HFFc6 (cell line): ENCODE measurements around the gene RGS6. TPM values are rescaled to one million over a fixed set of nuclear protein-coding genes. Genes with fewer than 3 reads are reported as not detected.

Experiments
- DNase-seq: peaks from one replicate; pipeline ENCODE4 v3.0.0-alpha.2; 2018
- H3K27ac Mint-ChIP-seq: 2 replicates; pipeline ENCODE4 v1.8.0; 2020; ENCODE audit warnings: mild to moderate bottlenecking, mixed read lengths
- H3K27me3 Mint-ChIP-seq: 2 replicates; pipeline ENCODE4 v1.8.0; 2021; ENCODE audit warnings: mild to moderate bottlenecking, moderate library complexity, mixed read lengths; ENCODE audit not compliant: insufficient read depth
- H3K36me3 Mint-ChIP-seq: 2 replicates; pipeline ENCODE4 v1.8.0; 2021; ENCODE audit warnings: low read depth, mixed read lengths
- H3K4me1 Mint-ChIP-seq: 2 replicates; pipeline ENCODE4 v1.8.0; 2020; ENCODE audit warnings: low read depth, mixed read lengths
- H3K4me3 Mint-ChIP-seq: 2 replicates; pipeline ENCODE4 v1.8.0; 2020; ENCODE audit warnings: mild to moderate bottlenecking, moderate library complexity, mixed read lengths
- H3K9me3 Mint-ChIP-seq: 2 replicates; pipeline ENCODE4 v1.8.0; 2020; ENCODE audit warnings: mild to moderate bottlenecking, mixed read lengths
- CTCF ChIP-seq: fragments of 200-600 bp; sonication (generic); IDR thresholded peaks from 2 replicates; pipeline ENCODE4 v1.5.0; 2021; ENCODE audit warnings: antibody characterized with exemption, mild to moderate bottlenecking
- total RNA-seq, 6 experiments: library from RNA; stranded (reverse); fragmentation: NEBNext Ultra II Directional; extraction: Animal tissue kit (Norgen Biotek cat#: 25700); gene quantifications; 2 replicates in 1 of 6; 3 replicates in 5 of 6; pipeline ENCODE4 v1.2.3, GENCODE V29; 2021

The RGS6 gene
- total RNA-seq, 6 experiments from 2014 or later = not detected

- Mint-ChIP-seq H3K9me3 (peaks cover 34% of the 10 kb centered on the region), H3K27me3 (no peaks in the 10 kb centered on the region; the same call in 1 of the 2 replicates), H3K27ac (no peak overlapping the region), H3K4me3 (no peak overlapping the region), H3K36me3 (no peaks in the 10 kb centered on the region; the same call in 1 of the 2 replicates), H3K4me1 (no peaks in the 10 kb centered on the region)
- no peak for TF ChIP-seq CTCF
- DNase-seq = no peak
Measured at GRCh38 chr14:71967704-71968103, 35.5 kb downstream of the RGS6 start.

- H3K4me3 Mint-ChIP-seq = no peak overlapping the region
- no peaks in the 10 kb centered on the region; the same call in 1 of the 2 replicates for H3K27me3 Mint-ChIP-seq
- H3K9me3 Mint-ChIP-seq = peaks cover 44% of the 10 kb centered on the region
- no peaks in the 10 kb centered on the region; the same call in 1 of the 2 replicates for H3K36me3 Mint-ChIP-seq
- no peak for TF ChIP-seq CTCF
- no peak for DNase-seq
- H3K27ac Mint-ChIP-seq = no peak overlapping the region
- H3K4me1 Mint-ChIP-seq = no peaks in the 10 kb centered on the region
Measured at GRCh38 chr14:71970272-71970671, 38.0 kb downstream of the RGS6 start.

GRCh38 chr14:71985538-71986189, 53.4 kb downstream of the RGS6 start:
- no peak overlapping the region for H3K27ac Mint-ChIP-seq
- 0 out of 2 replicates have a peak, but pooled peaks cover 4% of the 10 kb centered on the region for H3K36me3 Mint-ChIP-seq
- H3K4me1 Mint-ChIP-seq = no peaks in the 10 kb centered on the region
- peaks cover 3% of the 10 kb centered on the region for H3K27me3 Mint-ChIP-seq
- H3K4me3 Mint-ChIP-seq = no peak overlapping the region
- no peak for TF ChIP-seq CTCF
- peaks cover 25% of the 10 kb centered on the region for H3K9me3 Mint-ChIP-seq
- DNase-seq = no peak

GRCh38 chr14:71988476-71988875, 56.2 kb downstream of the RGS6 start:
- Mint-ChIP-seq H3K27ac (no peak overlapping the region), H3K36me3 (no peaks in the 10 kb centered on the region), H3K27me3 (peaks cover 3% of the 10 kb centered on the region), H3K4me1 (no peaks in the 10 kb centered on the region), H3K9me3 (peaks cover 12% of the 10 kb centered on the region), H3K4me3 (no peak overlapping the region)
- TF ChIP-seq CTCF = no peak
- DNase-seq = no peak

- H3K9me3 Mint-ChIP-seq = peaks cover 8% of the 10 kb centered on the region
- H3K36me3 Mint-ChIP-seq = no peaks in the 10 kb centered on the region
- peaks cover 3% of the 10 kb centered on the region for H3K27me3 Mint-ChIP-seq
- TF ChIP-seq CTCF = no peak
- no peaks in the 10 kb centered on the region for H3K4me1 Mint-ChIP-seq
- no peak overlapping the region for H3K27ac Mint-ChIP-seq
- no peak for DNase-seq
- H3K4me3 Mint-ChIP-seq = no peak overlapping the region
Measured at GRCh38 chr14:71988939-71989338, 56.7 kb downstream of the RGS6 start.
